Measurements from ENCODE around the gene ABHD5.

ABHD5 gene

DNA sequence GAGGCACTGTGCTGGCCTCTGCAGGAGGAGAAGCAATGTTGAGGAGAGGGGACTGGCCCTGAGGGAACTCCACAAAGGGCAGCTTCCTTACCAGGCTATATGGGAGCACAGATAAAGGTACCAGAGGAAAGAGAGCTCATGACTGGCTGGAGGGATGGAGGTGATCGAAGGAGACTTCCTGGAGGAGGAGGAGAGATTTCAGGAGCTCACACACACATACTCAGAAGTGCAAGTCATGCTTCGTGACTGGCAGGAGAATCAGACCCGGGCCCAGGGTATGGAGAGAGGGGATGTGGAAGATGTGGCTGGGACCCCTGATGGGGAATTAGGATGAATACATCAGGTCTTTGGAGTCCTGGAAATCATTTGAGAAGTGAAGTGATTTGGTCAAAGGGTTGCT is 85.4 kb downstream of the ABHD5 start:
- TF ChIP-seq, protein P1, sequence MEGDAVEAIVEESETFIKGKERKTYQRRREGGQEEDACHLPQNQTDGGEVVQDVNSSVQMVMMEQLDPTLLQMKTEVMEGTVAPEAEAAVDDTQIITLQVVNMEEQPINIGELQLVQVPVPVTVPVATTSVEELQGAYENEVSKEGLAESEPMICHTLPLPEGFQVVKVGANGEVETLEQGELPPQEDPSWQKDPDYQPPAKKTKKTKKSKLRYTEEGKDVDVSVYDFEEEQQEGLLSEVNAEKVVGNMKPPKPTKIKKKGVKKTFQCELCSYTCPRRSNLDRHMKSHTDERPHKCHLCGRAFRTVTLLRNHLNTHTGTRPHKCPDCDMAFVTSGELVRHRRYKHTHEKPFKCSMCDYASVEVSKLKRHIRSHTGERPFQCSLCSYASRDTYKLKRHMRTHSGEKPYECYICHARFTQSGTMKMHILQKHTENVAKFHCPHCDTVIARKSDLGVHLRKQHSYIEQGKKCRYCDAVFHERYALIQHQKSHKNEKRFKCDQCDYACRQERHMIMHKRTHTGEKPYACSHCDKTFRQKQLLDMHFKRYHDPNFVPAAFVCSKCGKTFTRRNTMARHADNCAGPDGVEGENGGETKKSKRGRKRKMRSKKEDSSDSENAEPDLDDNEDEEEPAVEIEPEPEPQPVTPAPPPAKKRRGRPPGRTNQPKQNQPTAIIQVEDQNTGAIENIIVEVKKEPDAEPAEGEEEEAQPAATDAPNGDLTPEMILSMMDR (IDR thresholded peaks at IDR 0.05): no peak

DNA sequence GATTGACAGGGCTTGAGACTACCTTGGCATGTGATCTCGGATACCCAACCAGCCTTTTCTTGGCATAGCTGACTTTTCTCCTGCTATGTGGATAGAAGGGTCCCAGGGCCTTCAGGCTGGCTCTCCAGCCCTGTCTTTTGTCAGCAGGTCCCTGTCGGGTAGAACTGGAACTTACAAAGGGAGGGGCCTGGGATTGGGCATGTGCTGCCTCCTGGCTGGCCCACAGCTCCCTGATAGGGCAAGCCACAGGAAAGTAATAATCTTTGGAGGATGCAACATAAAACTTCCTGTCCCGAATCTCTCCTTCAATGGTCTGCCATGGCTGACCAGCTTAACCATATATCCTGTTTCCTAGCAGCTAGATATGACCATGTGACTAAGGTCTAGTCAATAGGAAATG is 89.1 kb downstream of the ABHD5 start:
- TF ChIP-seq, protein P1 (IDR thresholded peaks at IDR 0.05): no peak

DNA sequence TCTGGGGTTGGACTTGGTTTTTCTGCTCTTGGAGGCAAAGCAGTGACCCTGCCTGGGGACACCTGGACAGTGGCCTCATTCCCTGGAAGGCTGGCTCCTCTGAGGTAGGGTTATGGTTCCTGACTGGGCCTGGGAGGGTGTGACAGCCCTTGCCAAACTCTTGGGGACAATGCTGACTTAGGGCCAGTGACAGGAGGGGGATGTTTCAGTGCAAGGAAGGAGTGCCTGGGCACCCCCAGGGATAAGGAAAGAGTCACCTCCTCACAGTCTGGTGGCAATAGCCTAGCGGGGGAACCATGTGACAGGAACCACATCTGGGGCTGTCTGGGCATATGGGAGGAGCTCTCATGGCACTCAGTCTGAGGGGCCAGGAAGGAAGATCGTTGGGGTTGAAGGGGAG is 91.8 kb downstream of the ABHD5 start:
- TF ChIP-seq, protein P1 (IDR thresholded peaks at IDR 0.05): no peak

Data from LNCAP (cell line).